ENCODE measurements around the gene SULT1C3.

Gene SULT1C3

GRCh38 chr2:108224022-108224421 is 15.7 kb upstream of the SULT1C3 start:
- no peak overlapping the region for H3K4me3 ChIP-seq (ENCODE audit: control insufficient read depth in 1 of 7, extremely low read depth in 1 of 7, insufficient read depth in 4 of 7, low read depth in 2 of 7, low read length in 6 of 7)
- H3K4me1 ChIP-seq (ENCODE audit: control extremely low read depth in 1 of 4, control insufficient read depth in 4 of 4, insufficient read depth in 4 of 4, low read length in 3 of 4), result peaks cover 0 to 30% (median 11%) of the 10 kb centered on the region in 4 experiments
- H3K9me3 ChIP-seq (ENCODE audit: control extremely low read depth in 1 of 5, control insufficient read depth in 4 of 5, insufficient read depth in 2 of 5, low read depth in 1 of 5, low read length in 4 of 5), result peaks cover 0 to 24% (median 8%) of the 10 kb centered on the region in 5 experiments
- ChIA-PET POLR2A (no interaction called here), CTCF (no interaction called here)
- no peak overlapping the region for H3K27ac ChIP-seq (ENCODE audit: insufficient read depth in 1 of 2, low read depth in 1 of 2, low read length in 2 of 2, poor library complexity in 1 of 2, severe bottlenecking in 2 of 2)
- no peak for DNase-seq
- 100% methylated on average over 1 of the region's 1 CpG for WGBS (ENCODE audit: insufficient coverage)
- no peaks in the 10 kb centered on the region for H3K36me3 ChIP-seq (ENCODE audit: control insufficient read depth in 4 of 4, insufficient read depth in 4 of 4, low read length in 3 of 4)
- no peaks in the 10 kb centered on the region for H3K27me3 ChIP-seq (replicated peaks in 2 of 5; ENCODE audit: control insufficient read depth in 4 of 5, insufficient read depth in 5 of 5, low read length in 4 of 5)

- ChIA-PET POLR2A (no interaction called here), CTCF (no interaction called here)
- Histone ChIP-seq H3K27me3 (replicated peaks in 2 of 5; ENCODE audit: control insufficient read depth in 4 of 5, insufficient read depth in 5 of 5, low read length in 4 of 5) (no peaks in the 10 kb centered on the region), H3K27ac (ENCODE audit: insufficient read depth in 1 of 2, low read depth in 1 of 2, low read length in 2 of 2, poor library complexity in 1 of 2, severe bottlenecking in 2 of 2) (no peak overlapping the region), H3K4me1 (ENCODE audit: control extremely low read depth in 1 of 4, control insufficient read depth in 4 of 4, insufficient read depth in 4 of 4, low read length in 3 of 4) (peaks cover 0 to 28% (median 11%) of the 10 kb centered on the region in 4 experiments), H3K9me3 (ENCODE audit: control extremely low read depth in 1 of 5, control insufficient read depth in 4 of 5, insufficient read depth in 2 of 5, low read depth in 1 of 5, low read length in 4 of 5) (peaks cover 0 to 24% (median 8%) of the 10 kb centered on the region in 5 experiments), H3K36me3 (ENCODE audit: control insufficient read depth in 4 of 4, insufficient read depth in 4 of 4, low read length in 3 of 4) (no peaks in the 10 kb centered on the region), H3K4me3 (ENCODE audit: control insufficient read depth in 1 of 7, extremely low read depth in 1 of 7, insufficient read depth in 4 of 7, low read depth in 2 of 7, low read length in 6 of 7) (no peak overlapping the region)
- WGBS (ENCODE audit: insufficient coverage), result 0% methylated on average over 2 of the region's 2 CpGs
- peak; percentile 14 to 64 (median 56) for DNase-seq
These were observed 13.2 kb upstream of the SULT1C3 start for GRCh38 chr2:108226564-108226963.

- no peaks in the 10 kb centered on the region for H3K36me3 ChIP-seq (ENCODE audit: control insufficient read depth in 4 of 4, insufficient read depth in 4 of 4, low read length in 3 of 4)
- no peaks in the 10 kb centered on the region for H3K27me3 ChIP-seq (replicated peaks in 2 of 5; ENCODE audit: control insufficient read depth in 4 of 5, insufficient read depth in 5 of 5, low read length in 4 of 5)
- H3K27ac ChIP-seq (ENCODE audit: insufficient read depth in 1 of 2, low read depth in 1 of 2, low read length in 2 of 2, poor library complexity in 1 of 2, severe bottlenecking in 2 of 2), result no peak overlapping the region
- peak in 1 of 3 donors; percentile 17 for DNase-seq
- H3K4me1 ChIP-seq (ENCODE audit: control extremely low read depth in 1 of 4, control insufficient read depth in 4 of 4, insufficient read depth in 4 of 4, low read length in 3 of 4), result peaks cover 0 to 28% (median 11%) of the 10 kb centered on the region in 4 experiments
- CTCF ChIA-PET, result interaction anchor here (1.2 to 1.5 kb wide), 2 partner anchors 12 to 45 kb away, joined by 3 to 4 read pairs; no protein-coding TSS in a partner anchor
- POLR2A ChIA-PET, result no interaction called here
- WGBS (ENCODE audit: insufficient coverage), result 33% methylated on average over 2 of the region's 4 CpGs
- peaks cover 0 to 17% (median 8%) of the 10 kb centered on the region in 5 experiments for H3K9me3 ChIP-seq (ENCODE audit: control extremely low read depth in 1 of 5, control insufficient read depth in 4 of 5, insufficient read depth in 2 of 5, low read depth in 1 of 5, low read length in 4 of 5)
- H3K4me3 ChIP-seq (ENCODE audit: control insufficient read depth in 1 of 7, extremely low read depth in 1 of 7, insufficient read depth in 4 of 7, low read depth in 2 of 7, low read length in 6 of 7), result no peak overlapping the region
These were observed 11.8 kb upstream of the SULT1C3 start for GRCh38 chr2:108228006-108228405.

GRCh38 chr2:108228537-108228936 is 11.2 kb upstream of the SULT1C3 start:
- POLR2A ChIA-PET, result no interaction called here
- H3K36me3 ChIP-seq (ENCODE audit: control insufficient read depth in 4 of 4, insufficient read depth in 4 of 4, low read length in 3 of 4), result no peaks in the 10 kb centered on the region
- H3K27me3 ChIP-seq (replicated peaks in 2 of 5; ENCODE audit: control insufficient read depth in 4 of 5, insufficient read depth in 5 of 5, low read length in 4 of 5), result no peaks in the 10 kb centered on the region
- no peak overlapping the region for H3K27ac ChIP-seq (ENCODE audit: insufficient read depth in 1 of 2, low read depth in 1 of 2, low read length in 2 of 2, poor library complexity in 1 of 2, severe bottlenecking in 2 of 2)
- H3K4me1 ChIP-seq (ENCODE audit: control extremely low read depth in 1 of 4, control insufficient read depth in 4 of 4, insufficient read depth in 4 of 4, low read length in 3 of 4), result peaks cover 0 to 28% (median 11%) of the 10 kb centered on the region in 4 experiments
- WGBS (ENCODE audit: insufficient coverage), result 100% methylated on average over 1 of the region's 1 CpG
- no peak overlapping the region for H3K4me3 ChIP-seq (ENCODE audit: control insufficient read depth in 1 of 7, extremely low read depth in 1 of 7, insufficient read depth in 4 of 7, low read depth in 2 of 7, low read length in 6 of 7)
- peaks cover 0 to 12% (median 4%) of the 10 kb centered on the region in 5 experiments for H3K9me3 ChIP-seq (ENCODE audit: control extremely low read depth in 1 of 5, control insufficient read depth in 4 of 5, insufficient read depth in 2 of 5, low read depth in 1 of 5, low read length in 4 of 5)
- CTCF ChIA-PET, result interaction anchor here (1.5 kb wide), 1 partner anchor 13 kb away, joined by 4 read pairs; no protein-coding TSS in a partner anchor
- no peak for DNase-seq

GRCh38 chr2:108229875-108230274 is 9.9 kb upstream of the SULT1C3 start:
- H3K27me3 ChIP-seq (replicated peaks in 2 of 5; ENCODE audit: control insufficient read depth in 4 of 5, insufficient read depth in 5 of 5, low read length in 4 of 5), result no peaks in the 10 kb centered on the region
- WGBS (ENCODE audit: insufficient coverage), result 85% methylated on average over 2 of the region's 2 CpGs
- H3K36me3 ChIP-seq (ENCODE audit: control insufficient read depth in 4 of 4, insufficient read depth in 4 of 4, low read length in 3 of 4), result no peaks in the 10 kb centered on the region
- DNase-seq, result no peak
- H3K9me3 ChIP-seq (ENCODE audit: control extremely low read depth in 1 of 5, control insufficient read depth in 4 of 5, insufficient read depth in 2 of 5, low read depth in 1 of 5, low read length in 4 of 5), result no peaks in the 10 kb centered on the region
- H3K4me1 ChIP-seq (ENCODE audit: control extremely low read depth in 1 of 4, control insufficient read depth in 4 of 4, insufficient read depth in 4 of 4, low read length in 3 of 4), result peaks cover 0 to 28% (median 11%) of the 10 kb centered on the region in 4 experiments
- ChIA-PET POLR2A (no interaction called here), CTCF (no interaction called here)
- H3K4me3 ChIP-seq (ENCODE audit: control insufficient read depth in 1 of 7, extremely low read depth in 1 of 7, insufficient read depth in 4 of 7, low read depth in 2 of 7, low read length in 6 of 7), result no peak overlapping the region
- no peak overlapping the region for H3K27ac ChIP-seq (ENCODE audit: insufficient read depth in 1 of 2, low read depth in 1 of 2, low read length in 2 of 2, poor library complexity in 1 of 2, severe bottlenecking in 2 of 2)

GRCh38 chr2:108235577-108235976 is 4.2 kb upstream of the SULT1C3 start:
- WGBS (ENCODE audit: insufficient coverage), result 92% methylated on average over 2 of the region's 4 CpGs
- no peak overlapping the region for H3K4me3 ChIP-seq (ENCODE audit: control insufficient read depth in 1 of 7, extremely low read depth in 1 of 7, insufficient read depth in 4 of 7, low read depth in 2 of 7, low read length in 6 of 7)
- H3K4me1 ChIP-seq (ENCODE audit: control extremely low read depth in 1 of 4, control insufficient read depth in 4 of 4, insufficient read depth in 4 of 4, low read length in 3 of 4), result no peaks in the 10 kb centered on the region
- ChIA-PET POLR2A (no interaction called here), CTCF (no interaction called here)
- H3K27ac ChIP-seq (ENCODE audit: insufficient read depth in 1 of 2, low read depth in 1 of 2, low read length in 2 of 2, poor library complexity in 1 of 2, severe bottlenecking in 2 of 2), result no peak overlapping the region
- no peaks in the 10 kb centered on the region for H3K27me3 ChIP-seq (replicated peaks in 2 of 5; ENCODE audit: control insufficient read depth in 4 of 5, insufficient read depth in 5 of 5, low read length in 4 of 5)
- DNase-seq, result no peak
- peaks cover 1 to 22% (median 8%) of the 10 kb centered on the region in 5 experiments for H3K9me3 ChIP-seq (ENCODE audit: control extremely low read depth in 1 of 5, control insufficient read depth in 4 of 5, insufficient read depth in 2 of 5, low read depth in 1 of 5, low read length in 4 of 5)
- H3K36me3 ChIP-seq (ENCODE audit: control insufficient read depth in 4 of 4, insufficient read depth in 4 of 4, low read length in 3 of 4), result no peaks in the 10 kb centered on the region

GRCh38 chr2:108236676-108237335 is 3.0 kb upstream of the SULT1C3 start:
- Histone ChIP-seq H3K4me3 (ENCODE audit: control insufficient read depth in 1 of 7, extremely low read depth in 1 of 7, insufficient read depth in 4 of 7, low read depth in 2 of 7, low read length in 6 of 7) (no peak overlapping the region), H3K9me3 (ENCODE audit: control extremely low read depth in 1 of 5, control insufficient read depth in 4 of 5, insufficient read depth in 2 of 5, low read depth in 1 of 5, low read length in 4 of 5) (peaks cover 1 to 22% (median 8%) of the 10 kb centered on the region in 5 experiments), H3K27ac (ENCODE audit: insufficient read depth in 1 of 2, low read depth in 1 of 2, low read length in 2 of 2, poor library complexity in 1 of 2, severe bottlenecking in 2 of 2) (no peak overlapping the region), H3K36me3 (ENCODE audit: control insufficient read depth in 4 of 4, insufficient read depth in 4 of 4, low read length in 3 of 4) (no peaks in the 10 kb centered on the region), H3K4me1 (ENCODE audit: control extremely low read depth in 1 of 4, control insufficient read depth in 4 of 4, insufficient read depth in 4 of 4, low read length in 3 of 4) (no peaks in the 10 kb centered on the region), H3K27me3 (replicated peaks in 2 of 5; ENCODE audit: control insufficient read depth in 4 of 5, insufficient read depth in 5 of 5, low read length in 4 of 5) (no peaks in the 10 kb centered on the region)
- no peak for DNase-seq
- 100% methylated on average over 4 of the region's 6 CpGs for WGBS (ENCODE audit: insufficient coverage)
- CTCF ChIA-PET, result no interaction called here
- POLR2A ChIA-PET, result no interaction called here

Data from common myeloid progenitor, CD34-positive (primary cell).